Measurements from ENCODE around the gene FHIT.

FHIT gene

DNA sequence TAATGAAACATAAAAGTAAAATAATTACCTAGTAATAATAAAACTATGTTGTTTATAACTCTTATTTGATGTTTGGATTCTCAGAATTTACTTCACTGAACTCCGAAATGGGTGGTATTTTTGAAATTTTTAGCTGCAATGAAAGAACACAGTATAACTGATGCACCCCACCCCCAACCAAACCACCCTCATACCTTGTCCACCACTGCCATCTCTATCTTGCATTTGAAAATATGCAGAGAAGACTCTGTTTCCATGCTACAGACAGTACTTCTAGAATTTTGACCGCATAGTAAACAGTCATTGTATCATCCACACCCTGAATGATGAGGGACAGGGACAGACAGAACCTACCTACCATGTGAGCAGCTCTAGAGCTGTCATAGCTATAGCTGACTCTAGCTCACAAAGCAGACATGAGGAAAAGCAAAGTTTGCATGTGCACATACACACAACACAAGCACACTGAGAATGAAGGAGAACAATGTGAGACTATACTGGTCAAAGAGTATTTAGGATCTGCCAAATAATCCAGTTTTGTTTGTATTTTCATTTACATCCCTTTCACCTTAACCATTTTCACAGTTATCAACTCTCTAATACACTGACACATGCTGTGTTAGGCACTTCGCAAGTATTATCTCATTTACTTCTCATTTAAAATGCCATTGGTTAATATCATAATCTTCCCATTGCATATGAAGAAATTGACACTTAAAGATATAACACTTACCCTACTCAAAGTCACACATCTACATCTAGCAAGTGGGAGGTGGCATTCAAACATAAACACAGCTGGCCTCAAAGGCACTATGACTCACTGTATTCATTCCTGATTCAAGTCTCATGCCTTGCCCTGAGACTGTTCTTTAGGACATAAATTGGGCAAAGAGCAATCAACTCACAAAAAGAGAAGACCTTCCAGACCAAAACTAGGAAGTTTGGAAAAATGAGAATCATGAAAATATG lies 1186.8 kb downstream of the FHIT start:
- peak; percentile 21 for DNase-seq

DNA sequence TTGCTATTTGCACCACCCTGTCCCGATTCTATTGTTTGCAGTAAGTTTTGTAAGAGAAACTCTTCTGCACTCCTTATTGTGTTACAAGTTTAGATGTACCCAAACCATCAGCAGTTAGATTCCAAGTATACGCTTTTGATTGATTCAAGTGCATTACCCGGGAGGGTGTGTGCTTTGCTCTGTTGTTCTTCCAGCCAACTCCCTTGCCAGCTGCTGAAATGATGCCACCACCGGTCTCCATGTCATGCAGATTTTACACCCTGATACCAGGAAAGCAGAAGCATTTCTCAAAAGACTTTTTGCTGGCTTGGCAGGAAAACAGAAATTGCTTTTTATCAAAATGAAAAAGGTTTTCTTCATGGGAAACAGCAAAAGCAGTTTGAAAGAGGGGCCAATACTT lies 1194.8 kb downstream of the FHIT start:
- no peak for DNase-seq

DNA sequence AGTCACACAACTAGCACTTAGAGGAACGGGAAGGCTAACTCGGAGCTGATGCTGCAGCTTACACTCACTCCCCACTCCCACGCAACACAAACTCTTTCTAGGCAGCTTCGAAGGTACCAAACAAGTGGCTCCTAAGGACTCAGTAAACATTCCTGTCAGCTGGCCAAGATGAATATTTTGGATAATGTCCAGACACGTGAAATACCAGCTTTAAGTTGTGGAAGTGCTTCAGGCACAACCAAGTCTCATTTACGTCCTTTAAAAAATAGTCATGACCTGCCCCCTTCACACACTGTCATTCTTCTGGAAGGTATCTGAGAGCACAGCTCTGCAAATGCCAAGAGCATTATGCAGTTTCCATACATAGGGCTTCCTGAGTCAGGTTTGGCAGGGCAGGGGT lies 1195.5 kb downstream of the FHIT start:
- DNase-seq: no peak

- DNase-seq: no peak
These were observed 1197.6 kb downstream of the FHIT start for GRCh38 chr3:60053526-60054265.

GRCh38 chr3:60048447-60048848 lies 1202.8 kb downstream of the FHIT start:
- no peak for DNase-seq

DNA sequence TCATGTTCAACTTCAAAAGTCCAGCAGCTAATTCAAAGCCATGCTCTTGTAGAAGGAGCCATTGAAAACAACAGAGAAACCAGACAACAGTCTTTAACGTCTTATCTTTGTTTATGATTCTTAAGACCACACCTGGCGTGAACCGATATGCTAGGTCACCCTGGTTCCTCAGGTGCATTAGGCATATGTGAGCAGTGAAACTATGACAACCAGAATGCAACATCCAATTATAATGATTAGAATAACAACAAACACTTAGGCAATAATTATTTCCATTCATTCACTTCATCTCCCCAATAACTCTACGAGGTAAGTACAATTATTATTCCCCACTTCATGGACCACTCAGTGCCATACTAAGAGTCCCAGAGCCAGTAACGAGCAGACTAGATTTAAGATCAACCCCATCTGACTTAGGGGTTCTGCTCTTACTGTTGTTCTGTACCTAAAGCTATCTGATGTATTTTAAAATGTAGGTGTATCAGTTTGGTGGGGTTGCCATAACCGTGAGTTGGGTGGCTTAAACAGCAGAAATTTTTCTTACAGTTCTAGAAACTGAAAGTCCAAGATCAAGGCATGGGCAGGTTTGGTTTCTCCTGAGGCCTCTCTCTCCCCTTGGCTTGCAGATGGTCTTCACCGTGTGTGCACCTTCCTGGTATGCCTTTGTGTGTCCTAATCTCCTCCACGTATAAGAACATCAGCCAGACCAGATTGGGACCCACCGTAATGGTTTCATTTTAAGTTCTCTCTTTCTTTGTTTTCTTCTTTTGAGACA lies 1203.6 kb downstream of the FHIT start:
- no peak for DNase-seq

DNA sequence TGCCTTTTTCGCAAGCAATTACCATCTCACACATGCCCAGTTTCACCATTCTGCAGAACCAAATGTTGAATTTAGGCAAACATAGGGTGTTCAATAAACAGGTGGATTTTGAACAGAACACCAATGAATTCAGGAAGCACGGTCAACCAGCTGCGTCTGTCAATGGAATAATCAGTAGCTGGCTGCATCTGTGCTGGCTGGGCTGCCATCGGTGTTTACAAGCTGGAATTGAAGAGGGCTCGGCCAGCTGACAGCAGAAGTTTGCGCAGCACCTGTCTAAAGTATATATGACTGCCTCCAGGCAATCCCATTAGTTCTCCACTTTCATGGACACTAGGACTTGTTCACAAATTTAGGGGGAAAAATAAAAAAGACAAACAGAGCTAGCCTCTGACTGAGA lies 1205.0 kb downstream of the FHIT start:
- DNase-seq: no peak

- DNase-seq: no peak
These were observed 1205.6 kb downstream of the FHIT start for GRCh38 chr3:60045686-60046085.

DNA sequence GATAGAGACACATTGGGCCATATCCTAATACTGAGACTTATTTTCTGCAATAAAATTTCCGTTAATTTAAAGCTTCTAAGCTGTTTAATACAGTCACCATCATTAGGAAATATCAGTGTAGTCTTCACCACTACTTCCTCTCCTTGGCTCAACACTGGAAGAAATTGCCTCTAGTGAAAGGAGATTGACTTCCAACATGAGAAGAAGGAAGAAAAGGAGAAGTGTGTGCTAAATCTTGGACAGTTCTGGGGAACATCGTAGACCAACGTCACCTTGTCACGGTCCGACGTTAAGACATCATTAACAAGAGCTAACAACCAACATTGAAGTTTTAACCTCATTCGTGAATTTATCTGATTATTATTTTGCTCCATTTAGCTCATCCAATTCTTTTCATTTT lies 1214.4 kb downstream of the FHIT start:
- DNase-seq: peak; percentile 79

DNA sequence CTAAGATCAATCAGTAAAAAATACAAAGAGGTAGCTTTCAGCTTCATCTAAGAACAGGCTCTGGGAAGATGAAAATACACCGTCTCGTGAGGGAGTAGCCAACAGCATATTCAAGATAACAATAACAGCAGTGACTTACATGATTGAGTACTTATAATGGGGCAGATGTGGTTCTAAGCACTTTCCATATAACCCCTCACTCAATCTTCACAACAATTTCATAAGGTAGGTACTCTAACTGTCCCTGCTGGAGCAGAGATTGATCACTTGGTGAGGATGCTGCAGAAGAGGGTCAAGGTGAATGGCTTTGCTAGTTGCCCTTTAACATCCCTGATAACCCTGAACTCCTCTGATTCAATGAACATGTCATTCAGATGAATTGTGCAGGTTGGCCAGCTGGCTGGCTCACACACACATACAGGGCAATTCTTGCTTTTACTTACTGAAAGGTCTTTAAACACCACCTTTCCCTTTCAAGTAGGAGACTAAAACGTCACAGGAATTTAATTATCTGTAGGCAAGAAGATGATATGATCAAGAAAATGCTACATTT lies 1217.3 kb downstream of the FHIT start:
- DNase-seq: no peak

DNA sequence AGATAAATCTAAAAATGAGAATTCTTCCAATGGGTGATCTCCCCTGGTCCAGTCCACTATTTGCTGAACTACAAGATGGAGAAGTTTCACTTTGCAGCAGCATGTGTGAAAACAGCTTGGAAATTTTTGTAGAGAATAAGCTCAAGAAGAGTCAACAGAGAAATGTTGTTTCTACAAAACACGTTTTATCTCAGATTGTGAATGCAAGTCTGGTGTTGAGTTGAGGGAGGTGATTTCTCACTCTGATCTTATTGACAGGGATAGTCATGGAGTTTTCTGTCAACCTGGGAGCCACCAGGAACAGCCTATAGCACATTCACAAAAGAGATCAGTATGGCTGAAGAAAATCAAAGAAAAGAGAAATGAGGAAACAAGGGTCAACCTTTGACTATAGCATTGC lies 1220.3 kb downstream of the FHIT start:
- no peak for DNase-seq

- DNase-seq: no peak
These were observed 1223.0 kb downstream of the FHIT start for GRCh38 chr3:60028233-60028632.

- DNase-seq: no peak
These were observed 1223.9 kb downstream of the FHIT start for GRCh38 chr3:60027335-60027734.

DNA sequence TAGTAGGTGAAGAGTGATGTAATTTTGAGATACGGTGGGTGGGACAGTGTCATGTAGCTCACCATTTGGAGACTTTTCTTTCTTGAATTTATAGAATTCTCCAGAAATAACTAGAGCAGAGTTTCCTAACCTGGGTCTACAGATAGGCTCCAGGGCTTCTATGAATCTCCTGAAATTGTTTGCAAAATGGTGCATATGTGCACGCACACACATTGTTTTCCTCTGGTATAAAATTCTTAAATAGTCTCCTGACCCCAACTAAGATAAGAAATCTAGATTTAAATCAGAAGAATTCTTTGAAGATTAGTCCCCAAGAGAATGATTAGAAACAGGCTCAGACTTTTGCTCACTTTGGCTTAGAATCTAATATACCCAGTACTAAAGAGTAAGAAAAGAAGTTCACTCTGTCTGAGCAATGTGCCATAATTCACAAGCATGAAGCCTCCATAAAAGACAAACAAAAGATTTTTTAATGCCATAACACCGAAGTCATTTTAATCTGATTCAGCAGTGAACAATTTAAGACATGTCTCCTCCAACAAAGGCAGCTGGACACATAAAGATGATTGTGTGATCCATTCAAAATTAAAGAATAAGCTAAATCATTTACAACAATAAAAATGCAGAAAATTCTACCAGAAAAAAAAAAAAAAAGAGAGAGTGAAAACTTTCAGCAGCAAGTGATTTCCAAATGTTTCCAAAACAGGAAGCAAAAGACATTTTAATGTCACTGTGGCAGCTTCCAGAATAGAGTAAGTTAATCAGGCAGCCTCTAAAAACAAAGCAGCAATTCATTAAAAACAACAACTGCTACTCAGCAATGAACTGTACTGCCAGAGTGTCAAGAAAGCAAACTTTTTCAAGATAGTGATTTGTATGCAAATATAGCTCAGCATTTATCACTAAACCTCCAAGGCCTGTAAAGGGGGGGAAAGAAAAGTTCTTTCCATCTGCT lies 1225.9 kb downstream of the FHIT start:
- DNase-seq: peak; percentile 12

DNA sequence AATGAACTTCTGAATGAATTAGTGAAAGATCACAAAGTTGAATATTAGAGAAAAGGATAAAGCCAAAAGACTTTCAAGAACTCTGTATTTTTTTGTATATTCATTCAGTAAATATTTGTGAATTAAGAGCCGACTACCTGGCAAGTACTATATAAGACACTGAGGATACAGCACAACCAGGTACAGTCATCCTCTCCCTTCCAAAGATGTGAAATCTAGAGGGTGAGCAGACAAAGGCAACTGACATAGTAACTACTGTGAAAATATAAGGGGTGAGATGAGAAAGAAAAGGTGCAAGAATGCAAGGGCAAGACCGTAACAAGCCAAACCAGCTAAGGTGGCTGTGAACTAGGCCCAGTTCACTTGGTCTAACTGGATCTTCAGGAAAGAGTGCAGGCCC lies 1226.9 kb downstream of the FHIT start:
- DNase-seq: no peak

DNA sequence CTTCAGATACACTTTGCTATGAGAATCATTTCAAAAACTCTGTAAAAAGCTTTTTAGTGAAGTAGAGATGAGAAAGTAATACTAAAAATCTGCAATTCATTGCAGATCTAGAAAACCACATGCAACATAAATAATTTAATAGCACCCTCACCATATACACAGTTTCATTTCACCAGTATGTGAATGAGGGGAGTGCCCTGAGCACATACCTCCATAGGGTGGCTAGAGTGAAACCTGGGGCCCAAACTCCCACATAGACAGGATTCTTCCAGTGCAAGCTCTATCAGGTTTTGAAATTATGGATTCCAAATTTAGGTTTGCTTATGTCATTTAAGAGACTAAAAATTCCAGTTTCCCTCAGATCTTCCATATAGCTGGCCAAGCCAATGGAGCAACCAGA lies 1228.1 kb downstream of the FHIT start:
- no peak for DNase-seq

GRCh38 chr3:60017631-60018030 lies 1233.6 kb downstream of the FHIT start:
- peak; percentile 53 for DNase-seq

DNA sequence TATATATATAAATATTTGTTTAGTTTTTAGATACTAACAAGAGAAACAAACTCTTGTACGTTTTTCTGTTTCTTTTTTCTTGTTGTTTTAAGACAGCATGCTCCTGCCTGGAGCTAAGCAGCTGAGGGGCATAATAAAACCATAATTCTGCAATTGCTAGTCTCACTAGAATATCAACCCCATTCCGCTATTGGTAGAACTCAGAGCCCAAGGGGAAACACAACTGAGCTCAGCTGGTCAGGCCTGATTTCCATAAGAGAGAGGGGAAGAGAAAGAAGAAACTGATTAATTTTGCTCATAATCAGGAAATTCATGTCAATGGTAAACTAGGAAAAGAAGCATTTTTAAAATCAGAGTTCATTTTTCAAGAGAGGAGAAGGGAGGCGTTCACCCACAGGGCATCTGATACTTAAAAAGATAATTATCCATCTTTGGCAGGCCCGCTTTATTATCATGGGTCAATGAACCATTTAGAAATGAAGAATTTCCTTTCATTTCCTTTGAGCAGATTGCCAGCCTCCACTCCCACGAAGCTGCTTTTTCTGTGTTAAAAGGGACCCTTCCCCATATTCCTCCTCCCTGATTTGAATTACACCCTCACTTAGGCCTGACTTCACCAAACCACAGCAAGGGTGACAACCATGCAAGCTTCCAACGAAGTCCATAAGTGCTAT lies 1236.1 kb downstream of the FHIT start:
- DNase-seq: no peak

- no peak for DNase-seq
These were observed 1238.0 kb downstream of the FHIT start for GRCh38 chr3:60013241-60013640.

- no peak for DNase-seq
These were observed 1240.0 kb downstream of the FHIT start for GRCh38 chr3:60011218-60011617.

DNA sequence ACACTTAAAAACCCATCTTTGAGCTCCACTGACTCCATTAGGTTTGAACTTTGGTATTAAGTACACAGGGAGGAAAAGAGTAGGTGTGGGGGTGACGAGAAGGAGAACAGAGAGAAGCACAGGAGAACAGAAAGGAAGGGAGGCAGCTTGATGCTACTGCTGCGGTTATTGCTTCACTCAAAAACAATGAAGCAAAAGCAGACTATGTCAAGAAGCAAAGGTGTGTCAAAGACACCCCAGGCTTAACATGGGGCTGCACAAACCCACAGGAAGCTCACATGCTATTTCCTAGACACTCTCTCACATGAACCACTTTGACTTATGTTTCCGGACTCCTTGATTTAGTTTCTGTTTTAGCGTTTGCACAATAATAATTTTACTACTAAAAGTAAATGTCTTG lies 1240.5 kb downstream of the FHIT start:
- DNase-seq: peak; percentile 59
